GM12872 (cell line): ENCODE measurements around the gene CCK.

Experiments used
- TF ChIP-seq, protein P1 (sequence below): IDR thresholded peaks from 3 replicates; pipeline ENCODE4 v1.5.1; 2011; ENCODE audit warnings: low read depth, mild to moderate bottlenecking, low read length, moderate library complexity; ENCODE audit not compliant: insufficient read depth

Gene CCK

DNA sequence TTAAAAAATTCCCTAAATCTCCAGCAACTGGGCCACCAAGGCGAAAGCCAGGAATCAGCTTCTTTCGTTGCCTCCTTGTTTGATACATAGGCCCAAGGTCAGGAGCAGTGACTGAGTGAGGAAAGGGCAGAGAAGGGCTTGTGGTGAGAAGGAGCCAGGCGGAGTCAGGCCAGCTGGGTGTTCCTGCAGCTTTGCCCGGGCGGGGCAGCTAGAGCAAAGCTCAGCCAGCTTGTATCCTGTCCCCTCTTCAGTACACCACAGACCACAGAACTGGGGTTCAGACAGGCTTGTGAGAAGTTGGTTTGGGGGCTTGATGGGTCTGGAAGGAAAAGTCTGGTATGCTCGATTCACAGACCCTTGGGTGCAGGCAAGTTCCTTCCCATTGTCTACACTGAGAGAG lies 52.6 kb downstream of the CCK start:
- TF ChIP-seq, protein P1, sequence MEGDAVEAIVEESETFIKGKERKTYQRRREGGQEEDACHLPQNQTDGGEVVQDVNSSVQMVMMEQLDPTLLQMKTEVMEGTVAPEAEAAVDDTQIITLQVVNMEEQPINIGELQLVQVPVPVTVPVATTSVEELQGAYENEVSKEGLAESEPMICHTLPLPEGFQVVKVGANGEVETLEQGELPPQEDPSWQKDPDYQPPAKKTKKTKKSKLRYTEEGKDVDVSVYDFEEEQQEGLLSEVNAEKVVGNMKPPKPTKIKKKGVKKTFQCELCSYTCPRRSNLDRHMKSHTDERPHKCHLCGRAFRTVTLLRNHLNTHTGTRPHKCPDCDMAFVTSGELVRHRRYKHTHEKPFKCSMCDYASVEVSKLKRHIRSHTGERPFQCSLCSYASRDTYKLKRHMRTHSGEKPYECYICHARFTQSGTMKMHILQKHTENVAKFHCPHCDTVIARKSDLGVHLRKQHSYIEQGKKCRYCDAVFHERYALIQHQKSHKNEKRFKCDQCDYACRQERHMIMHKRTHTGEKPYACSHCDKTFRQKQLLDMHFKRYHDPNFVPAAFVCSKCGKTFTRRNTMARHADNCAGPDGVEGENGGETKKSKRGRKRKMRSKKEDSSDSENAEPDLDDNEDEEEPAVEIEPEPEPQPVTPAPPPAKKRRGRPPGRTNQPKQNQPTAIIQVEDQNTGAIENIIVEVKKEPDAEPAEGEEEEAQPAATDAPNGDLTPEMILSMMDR, result no peak

DNA sequence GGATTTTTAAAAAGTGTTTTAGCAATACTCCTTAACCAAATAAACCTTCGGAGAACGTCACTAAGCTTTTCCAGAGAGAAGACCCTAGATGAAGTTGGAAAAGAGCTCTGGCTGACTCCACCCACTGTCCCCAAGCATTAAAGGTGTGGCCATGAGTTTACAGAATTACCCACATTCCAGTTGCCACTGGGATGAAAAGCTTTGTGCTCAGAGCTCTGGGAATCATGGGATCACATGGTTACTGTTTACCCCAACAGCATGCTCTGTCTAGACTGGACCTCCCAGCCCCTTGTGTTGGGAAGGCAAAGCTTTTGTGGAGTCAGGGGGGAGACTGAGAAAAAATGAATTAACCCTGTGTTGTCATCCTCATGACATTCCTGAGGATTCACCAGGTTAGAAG lies 55.3 kb downstream of the CCK start:
- TF ChIP-seq, protein P1, result no peak

DNA sequence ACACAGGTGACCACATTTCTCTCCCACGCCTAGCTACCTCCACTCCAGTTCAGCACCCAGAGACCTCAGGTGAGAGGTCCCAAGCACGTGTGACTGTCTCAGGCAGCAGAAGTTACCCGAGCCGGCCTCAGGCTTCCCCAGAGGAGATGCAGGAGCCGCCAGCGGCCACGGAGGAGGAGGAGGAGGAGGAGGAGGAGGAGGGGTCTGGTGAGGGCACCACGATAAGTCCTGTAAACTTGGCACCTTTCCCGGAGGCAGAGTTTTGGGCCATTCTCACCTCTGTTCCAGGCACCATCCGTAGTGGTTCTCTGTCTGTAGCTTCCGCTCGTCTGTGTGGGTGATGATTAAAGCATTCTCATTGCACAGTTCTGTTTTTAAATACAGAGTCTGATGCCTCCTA lies 56.1 kb downstream of the CCK start:
- TF ChIP-seq, protein P1, result no peak
